GM12891 (cell line): Measurements from ENCODE around the gene TENM4.

ENCODE experiments used
- PAX5 ChIP-seq: IDR thresholded peaks from 2 replicates; pipeline ENCODE4 v1.6.1; 2011; ENCODE audit warnings: low read length, moderate library complexity, mild to moderate bottlenecking; ENCODE audit not compliant: insufficient read depth, severe bottlenecking
- POLR2A ChIP-seq: IDR thresholded peaks from 2 replicates; pipeline ENCODE4 v1.6.1; 2011; ENCODE audit warnings: low read depth, low read length, control low read depth
- POLR2AphosphoS5 ChIP-seq: IDR thresholded peaks from 2 replicates; pipeline ENCODE4 v1.6.1; 2011; ENCODE audit warnings: low read depth, low read length, control low read depth
- POU2F2 ChIP-seq: IDR thresholded peaks from 2 replicates; pipeline ENCODE4 v1.6.1; 2011; ENCODE audit warnings: low read depth, mild to moderate bottlenecking, control low read depth, low read length, moderate library complexity
- SPI1 ChIP-seq: IDR thresholded peaks from 2 replicates; pipeline ENCODE4 v1.6.1; 2011; ENCODE audit warnings: low read depth, low read length, control low read depth
- TAF1 ChIP-seq: IDR thresholded peaks from 2 replicates; pipeline ENCODE4 v1.6.1; 2011; ENCODE audit warnings: low read depth, low read length, control low read depth

DNA sequence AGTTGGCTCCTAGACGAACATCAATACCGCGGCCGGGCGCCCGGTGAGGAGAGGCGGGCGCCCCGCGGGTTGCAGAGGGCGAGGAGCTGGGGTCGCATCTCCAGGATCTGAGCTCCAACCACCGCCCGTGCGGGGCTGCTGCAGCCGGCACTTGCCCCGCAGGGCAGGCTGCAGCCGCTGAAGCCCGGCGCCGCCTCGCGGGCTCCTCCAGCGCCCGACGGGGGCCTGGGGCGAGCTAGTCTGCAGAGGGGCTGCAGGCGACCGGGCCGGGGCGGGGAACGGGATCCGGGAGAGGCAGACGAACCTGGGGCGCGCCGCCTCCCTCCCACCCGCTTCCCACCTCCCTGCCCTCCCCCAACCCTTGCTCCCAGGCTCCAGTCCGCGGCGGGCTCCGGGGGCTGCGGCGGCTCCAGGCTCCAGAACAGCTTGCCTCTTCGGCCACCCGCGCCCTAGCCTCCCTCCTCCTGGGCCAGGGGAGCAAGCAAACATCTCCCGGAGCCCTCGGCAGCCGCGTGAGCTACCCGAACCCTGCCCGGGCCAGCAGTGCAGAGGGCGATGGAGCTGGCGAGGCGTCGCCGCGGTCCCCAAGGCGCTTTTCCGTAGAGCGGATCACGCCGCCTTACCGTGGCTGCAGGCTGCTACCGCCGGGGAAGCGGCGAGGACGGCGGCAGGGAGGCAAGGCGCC lies 802 bp downstream of the TENM4 start:
- TF ChIP-seq POLR2AphosphoS5 = no peak
- no peak for TF ChIP-seq POLR2A
- TF ChIP-seq SPI1 = no peak
- TF ChIP-seq TAF1 = no peak
- no peak for TF ChIP-seq PAX5
- no peak for TF ChIP-seq POU2F2
